ENCODE data around the gene PARD6G.
"Not testable (repeated sequence)": the region's sequence is repeated elsewhere in the genome, so short reads cannot be mapped to it uniquely, and the experiment has no call there.

The PARD6G gene

DNA sequence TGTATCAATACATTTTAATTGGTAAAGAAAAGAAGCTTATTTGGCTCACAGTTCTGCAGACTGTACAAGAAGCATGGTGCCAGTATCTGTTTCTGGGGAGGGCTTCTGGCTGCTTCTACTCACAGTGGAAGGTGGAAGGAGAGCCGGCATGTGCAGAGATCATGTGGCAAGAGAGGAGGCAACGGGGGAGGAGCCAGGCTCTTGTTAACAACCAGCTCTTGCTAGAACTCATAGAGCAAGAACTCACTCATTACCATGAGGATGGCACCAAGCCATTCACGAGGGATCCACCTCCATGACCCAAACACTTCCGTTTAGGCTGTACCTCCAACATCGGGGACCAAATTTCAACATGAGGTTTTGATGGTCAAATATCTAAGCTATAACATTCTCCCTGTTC is 7.5 kb downstream of the PARD6G start:
- no peak for DNase-seq

DNA sequence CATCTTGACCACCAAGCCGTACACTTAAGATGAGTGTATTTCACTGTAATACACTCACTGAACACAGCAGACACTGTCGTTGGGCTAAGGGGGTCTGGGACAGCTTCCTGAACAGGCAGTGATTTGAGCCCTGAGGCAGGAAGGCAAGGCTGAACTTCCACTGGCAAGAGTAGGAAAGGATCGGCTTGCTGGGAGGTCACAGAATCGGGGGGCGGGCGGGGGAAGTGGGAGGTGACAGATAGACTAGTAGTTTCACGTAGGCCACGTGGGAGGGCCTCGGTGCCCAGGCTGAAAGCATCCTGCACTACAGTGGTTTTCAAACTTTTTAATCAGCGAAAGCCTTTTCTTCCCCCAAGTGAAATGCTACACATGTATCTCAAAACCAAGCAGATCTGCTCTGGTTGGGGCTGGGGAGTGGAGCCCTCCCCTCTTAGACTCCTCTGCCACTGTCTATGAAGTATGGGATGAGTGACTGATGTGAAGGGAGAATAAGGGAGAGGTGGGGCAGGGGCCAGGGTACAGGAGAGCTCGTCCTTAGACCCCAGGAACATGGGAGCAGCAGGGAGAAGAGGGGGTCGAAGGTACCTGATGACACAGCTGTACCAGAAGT is 8.6 kb downstream of the PARD6G start:
- no peak for DNase-seq

DNA sequence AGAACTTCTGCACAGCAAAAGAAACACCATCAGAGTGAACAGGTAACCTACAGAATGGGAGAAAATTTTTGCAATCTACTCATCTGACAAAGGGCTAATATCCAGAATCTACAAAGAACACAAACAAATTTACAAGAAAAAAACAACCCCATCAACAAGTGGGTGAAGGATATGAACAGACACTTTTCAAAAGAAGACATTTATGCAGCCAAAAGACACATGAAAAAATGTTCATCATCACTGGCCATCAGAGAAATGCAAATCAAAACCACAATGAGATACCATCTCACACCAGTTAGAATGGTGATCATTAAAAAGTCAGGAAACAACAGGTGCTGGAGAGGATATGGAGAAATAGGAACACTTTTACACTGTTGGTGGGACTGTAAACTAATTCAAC is 9.8 kb downstream of the PARD6G start:
- not testable (repeated sequence) for DNase-seq

DNA sequence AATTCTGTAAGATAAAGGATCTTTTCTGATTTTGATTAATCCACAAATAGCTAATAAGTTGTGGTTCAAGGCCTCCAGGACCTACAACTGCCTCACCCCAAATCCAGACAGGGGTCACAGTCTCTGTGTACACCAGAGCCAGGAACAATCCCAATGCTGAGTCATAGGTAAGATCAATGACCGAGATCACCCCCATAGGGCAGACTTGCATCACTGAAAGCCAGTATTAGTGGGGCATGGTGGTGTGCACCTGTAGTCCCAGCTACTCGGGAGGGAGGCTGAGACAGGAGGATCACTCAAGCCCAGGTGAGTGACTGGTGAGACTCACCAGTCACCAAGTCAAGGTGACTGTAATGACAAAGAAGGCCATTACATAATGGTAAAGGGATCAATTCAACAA is 12.9 kb downstream of the PARD6G start:
- no peak for DNase-seq

DNA sequence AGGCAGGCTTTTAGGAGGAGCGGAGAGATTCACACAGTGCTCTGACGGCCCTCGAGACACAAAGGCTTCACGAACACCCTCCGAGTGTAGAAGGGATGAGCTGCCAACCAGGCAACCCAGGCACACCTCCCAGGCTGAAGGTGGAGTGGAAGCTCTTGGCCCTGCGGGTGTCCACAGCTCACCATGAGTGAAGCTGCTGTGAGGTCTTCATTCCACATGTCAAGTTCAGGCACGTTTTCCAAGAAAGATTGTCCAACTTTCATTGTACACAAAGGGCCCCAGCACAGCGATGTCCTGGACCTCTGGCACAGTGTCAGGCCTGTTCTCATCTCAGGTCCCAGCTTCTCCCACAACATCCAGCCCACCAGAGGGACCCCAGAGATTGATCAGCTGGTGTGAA is 13.4 kb downstream of the PARD6G start:
- no peak for DNase-seq

DNA sequence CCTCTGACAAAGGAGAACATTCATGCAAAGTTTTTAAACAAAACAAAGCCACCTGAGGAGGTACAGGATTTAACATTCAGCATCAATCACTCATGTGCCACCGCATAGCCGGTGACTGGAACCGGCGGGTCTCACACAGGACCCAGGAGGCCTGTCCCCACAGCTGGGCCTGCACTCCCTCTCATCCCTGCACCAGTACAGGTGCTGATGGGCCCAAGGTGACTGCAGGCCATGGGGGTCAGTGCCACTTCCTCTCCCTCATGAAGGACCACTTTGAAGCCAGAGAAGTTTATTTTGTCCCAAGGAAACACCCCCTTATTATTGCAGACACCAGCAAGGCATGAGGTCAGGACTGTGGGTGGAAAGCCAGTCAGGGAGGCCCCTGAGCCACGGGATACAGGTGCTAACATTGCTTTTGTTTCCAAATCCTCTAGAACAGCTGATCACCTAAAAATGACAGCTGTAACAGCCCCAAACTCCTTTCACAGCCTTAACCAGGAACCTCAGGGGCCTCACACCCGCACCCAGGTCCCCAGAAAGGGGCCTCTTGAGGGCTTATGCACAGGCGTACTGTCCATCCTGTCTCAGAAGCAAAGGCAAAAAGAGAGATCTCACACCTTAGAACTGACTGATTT is 14.0 kb downstream of the PARD6G start:
- no peak for DNase-seq

DNA sequence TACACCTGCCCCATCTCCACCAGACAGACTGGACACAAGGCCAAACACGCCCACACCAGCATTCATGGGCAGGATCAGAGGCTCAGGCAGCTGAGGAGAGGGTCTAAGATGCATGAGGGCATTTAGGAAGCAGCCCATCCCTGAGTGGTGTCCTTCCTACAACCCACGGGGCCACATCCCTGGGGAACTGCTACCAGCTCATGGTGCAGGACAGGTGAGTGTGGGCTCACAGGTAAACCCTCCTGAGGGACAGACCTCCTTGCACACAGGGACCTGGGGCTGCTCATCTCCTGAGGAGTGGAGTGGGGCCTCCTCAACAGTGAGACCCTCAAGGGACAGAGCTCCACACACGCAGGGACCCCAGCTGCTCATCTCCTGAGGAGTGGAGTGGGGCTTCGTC is 14.6 kb downstream of the PARD6G start:
- DNase-seq = no peak

DNA sequence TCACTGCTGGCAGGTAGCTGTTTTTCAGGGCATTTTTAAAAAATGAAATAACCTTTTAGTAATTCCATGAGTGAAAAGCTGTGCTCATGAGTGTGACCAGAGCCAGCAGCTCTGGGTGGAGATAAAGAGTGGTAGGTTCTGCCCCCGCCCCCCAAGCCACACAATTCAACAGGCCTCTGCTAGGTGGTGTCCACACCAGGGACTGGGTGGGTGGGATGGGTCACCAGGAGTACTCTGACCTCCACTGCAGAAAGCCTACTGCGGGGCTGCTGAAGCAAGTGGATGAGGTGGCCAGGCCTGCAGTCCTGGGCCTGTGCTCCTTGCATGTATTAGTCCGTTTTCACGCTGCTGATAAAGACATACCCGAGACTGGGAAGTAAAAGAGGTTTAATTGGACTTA is 15.3 kb downstream of the PARD6G start:
- DNase-seq = no peak

DNA sequence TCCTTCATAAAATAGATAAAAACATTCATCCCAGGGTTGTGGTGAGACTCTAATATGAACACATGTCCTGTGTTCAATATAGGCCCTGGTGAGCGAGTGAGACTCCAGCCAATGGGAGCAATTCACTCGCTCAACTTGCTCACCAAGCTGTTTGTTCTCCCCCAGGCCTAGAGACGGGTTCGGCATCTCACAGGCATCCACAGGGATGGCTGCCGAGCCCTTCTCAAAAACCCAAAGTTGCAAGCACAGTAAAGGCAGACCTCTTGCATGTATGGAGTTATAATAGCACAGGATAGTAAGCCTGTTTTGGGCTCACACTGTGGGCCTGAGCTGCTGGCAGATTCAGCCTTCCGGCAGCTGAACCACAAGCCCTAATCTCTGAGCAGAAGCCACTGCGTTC is 15.7 kb downstream of the PARD6G start:
- DNase-seq = no peak

DNA sequence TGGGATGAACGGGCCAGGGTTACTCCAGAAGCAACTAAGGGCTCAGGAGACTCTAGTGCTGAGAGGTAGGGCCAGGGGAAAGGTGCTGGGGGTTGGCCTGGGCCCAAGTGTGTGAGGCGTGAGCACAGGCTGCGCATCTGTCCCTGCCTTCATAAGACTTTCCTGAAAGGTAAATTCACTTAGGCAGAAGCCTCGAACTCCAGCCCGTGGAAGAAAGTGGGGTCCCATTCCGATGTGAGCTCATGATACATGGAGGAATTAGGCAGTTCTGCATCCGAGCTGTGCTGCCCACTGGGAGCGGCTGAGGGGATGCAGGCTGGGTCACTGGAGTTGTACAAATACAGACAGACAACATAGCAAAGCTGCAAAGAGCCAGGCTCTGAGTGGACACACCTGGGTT is 16.2 kb downstream of the PARD6G start:
- no peak for DNase-seq

DNA sequence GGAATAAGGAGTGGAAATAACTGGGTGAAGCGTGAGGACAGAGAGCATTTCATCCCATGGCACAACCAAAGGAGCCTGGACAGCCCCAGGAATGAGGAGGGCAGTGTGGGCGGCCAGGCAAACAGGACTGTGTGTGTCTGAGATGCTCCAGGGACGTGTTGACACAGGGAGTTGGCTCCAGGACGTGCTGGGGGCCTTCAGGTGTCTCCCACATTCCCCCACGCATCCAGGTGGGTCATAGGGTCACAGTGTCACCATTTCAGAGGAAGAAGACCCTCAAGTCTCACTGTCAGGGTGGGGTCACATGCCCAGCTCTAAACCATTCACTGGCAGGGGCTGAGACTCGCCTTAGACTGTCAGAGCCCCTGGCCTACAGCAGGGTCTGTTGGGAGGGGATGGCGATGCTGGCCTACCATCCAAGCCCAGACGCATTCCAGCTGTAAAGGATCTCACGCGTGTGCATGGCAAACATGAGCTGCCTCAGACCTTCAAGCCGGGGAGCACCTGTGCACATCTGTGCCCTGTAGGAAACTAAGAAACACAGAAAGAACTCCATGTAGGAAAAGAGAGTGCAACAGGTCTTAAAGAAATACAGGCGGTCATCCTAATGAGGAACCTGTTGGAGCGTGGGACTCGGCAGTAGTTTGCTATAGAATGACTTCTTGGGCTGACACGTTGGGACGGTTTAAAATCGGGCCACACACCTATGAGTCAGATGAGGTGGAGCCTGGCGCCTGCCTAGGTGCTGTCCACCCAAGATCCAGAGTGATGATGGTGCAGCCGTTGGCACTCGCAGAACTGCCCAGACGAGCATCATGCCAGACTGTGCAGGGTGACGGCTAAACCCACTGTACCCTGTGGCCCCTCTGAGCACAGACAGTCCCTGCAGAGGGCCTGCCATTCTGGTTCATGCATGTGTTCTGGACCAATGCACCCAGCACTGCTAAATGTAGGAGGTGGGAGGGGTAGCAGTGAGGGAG is 17.3 kb downstream of the PARD6G start:
- DNase-seq = no peak

DNA sequence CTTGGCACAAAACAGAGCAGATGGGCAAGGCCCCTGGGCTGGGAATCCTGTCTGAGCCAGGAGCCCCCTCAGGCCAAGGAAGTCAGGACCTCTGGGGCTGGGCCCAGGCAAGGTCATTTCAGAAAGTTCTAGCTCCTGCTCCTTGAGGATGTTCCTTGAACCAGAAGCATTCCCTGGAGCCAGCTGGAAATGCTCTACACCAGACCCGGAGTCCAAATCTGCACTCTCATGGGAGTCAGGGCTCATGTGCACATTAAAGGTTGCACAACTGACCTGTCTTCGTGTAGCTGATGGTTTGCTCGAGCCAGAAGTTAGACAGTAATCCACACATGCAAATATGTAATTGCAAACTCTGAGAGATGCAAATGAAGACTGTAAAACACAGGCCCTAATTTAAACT is 18.0 kb downstream of the PARD6G start:
- DNase-seq = no peak

DNA sequence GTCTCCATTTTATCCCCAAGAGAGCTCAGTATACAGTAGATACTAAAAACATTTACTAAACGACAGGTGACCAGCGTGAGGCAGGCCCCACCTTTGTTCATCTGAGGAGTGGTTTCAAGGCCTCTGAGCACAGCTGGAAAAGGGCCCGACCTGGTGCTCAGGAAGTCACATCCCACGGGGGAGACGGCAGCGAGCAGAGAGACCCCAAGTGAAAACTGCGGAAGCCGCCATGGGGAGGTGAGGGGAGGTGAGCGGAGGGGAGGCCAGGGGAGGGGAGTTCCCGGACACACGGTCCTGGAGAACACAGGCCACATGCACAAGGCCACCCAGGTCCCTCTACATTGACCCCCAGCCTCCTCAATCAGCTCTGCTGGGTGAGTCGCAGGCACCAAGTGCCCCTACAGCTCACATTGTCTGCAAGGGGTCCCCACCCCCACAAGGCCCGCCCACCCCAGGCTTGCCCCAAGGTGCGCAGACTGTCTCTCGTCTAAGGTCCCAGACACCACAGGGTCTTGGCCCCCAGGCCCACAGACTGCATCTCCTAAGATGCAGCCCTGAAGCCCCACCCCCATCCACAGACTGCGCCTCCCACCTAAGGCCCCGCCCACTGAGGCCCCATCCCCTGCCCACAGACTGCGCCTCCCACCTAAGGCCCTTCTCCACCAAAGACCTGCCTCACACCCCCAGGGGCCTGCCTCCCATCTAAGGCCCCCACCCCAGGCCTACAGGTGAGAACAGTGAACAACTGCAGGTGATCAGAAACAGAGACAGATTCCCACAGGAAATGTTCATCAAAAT is 19.1 kb downstream of the PARD6G start:
- DNase-seq = no peak

DNA sequence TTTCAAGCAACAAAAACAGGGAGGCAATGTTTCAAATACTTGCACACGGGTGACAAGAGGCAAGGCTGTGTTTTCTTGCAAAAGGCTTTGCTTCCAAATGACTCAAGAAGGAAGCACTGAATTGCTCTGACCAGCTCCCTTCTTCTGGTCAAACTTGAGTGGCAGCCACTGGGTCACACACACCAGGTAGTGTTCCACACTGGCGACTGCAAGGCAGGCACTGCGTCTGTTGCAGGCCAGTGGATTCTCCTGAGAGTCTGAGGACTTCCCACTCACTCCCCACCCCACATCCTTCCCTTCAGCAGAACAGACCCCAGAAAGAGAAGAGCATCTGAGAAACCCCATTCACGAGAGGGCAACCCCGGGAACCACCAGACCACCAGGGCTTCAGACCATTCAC is 19.8 kb downstream of the PARD6G start:
- DNase-seq = no peak

DNA sequence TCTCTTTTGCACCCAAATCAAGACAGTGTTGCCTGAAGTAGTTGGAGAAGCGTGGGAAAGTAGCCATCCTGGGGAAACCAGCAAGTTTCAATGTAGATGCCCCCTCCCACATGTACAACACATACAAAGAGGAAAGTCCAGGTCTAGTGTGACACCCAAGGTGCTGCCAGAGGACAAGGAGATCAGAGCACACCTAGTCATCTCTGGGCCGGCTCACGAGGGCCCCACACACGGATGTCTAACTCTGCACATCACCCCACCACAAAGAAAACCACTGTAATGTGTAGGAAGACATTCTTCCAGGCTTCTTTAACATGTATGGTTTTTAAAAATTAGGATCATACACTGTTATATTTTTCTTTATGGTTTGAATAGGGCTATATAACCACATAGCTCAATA is 21.6 kb downstream of the PARD6G start:
- DNase-seq = no peak

DNA sequence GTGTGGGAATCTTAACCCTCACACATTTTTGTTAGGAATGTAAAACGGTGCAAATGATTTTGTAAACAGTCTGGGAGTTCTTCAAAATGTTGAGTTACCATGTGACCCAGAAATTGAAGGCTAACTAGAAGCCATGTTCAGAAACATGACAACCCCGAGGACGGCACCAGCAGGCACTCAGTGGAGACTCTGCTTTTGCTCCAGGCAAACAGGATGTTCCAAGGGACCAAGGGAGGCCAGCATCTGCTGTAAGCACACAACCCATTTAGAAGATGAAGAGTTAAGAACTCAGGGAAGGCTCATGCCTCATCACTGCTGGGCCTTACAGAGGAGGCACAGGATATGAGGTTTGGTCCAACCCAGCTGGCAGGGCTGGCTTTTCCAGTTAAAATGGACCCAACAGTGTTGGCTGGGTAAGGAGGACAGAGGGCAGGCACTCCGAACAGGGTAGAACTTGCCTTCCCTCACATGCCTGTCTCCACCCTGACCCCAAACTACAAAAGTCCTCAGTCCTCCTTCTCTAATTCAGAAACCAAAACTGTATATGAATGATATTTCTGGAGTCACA is 23.6 kb downstream of the PARD6G start:
- no peak for DNase-seq

DNA sequence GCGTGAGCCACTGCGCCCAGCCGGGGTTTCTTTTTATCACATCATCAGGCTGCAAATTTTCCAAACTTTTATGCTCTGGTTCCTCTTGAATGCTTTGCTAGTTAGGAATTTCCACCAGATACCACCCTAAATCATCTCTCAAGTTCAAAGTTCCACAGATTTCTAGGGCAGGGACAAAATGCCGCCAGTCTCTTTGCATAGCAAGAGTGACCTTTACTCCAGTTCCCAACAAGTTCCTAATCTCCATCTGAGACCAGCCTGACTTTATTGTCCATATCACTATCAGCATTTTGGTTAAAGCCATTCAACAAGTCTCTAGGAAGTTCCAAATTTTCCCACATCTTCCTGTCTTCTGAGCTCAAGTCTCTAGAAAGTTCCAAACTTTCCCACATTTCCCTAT is 27.8 kb downstream of the PARD6G start:
- not testable (repeated sequence) for DNase-seq

DNA sequence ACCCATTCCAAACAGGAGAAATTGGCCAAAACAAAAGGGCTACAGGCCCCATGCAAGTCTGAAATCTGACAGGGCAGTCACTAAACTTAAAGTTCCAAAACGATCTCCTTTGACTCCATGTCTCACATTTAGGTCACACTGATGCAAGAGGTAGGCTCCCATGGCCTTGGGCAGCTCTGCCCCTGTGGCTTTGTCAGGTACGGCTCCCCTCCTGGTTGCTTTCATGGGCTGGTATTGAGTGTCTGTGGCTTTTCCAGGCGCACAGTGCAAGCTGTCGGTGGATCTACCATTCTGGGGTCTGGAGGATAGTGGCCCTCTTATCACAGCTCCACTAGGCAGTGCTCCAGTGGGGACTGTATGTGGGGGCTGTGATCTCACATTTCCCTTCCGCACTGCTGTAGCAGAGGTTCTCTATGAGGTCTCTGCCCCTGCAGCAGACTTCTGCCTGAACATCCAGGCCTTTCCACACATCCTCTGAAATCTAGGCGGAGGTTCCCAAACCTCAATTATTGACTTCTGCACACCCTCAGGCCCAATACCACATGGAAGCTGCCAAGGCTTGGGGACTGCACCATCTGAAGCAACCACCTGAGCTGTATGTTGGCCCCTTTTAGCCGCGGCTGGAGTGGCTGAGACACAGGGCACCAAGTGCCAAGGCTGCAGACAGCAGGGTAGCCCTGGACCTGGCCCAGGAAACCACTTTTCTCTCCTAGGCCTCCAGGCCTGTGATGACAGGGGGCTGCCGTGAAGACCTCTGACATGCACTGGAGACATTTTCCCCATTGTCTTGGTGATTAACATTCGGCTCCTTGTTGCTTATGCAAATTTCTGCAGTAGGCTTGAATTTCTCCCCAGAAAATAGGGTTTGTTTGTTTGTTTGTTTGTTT is 28.7 kb downstream of the PARD6G start:
- no peak for DNase-seq

DNA sequence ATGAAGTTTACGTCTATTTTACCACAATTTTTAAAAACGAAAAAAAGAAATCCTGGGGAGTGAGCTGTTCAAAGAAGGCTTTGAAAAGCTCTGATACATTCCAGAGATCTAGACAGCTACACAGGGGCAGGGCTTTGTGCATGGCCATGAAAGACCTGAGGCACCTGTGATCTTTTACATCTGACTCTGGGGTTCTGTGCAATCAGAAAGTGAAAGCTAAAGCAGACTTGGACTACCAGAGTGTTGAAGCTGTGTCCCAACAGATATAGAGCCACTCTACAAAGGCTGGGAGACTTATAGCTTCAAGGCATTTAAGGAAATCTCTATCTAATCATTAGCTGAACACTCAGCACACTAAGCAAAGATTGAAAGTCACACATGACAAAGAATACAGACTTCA is 34.1 kb downstream of the PARD6G start:
- DNase-seq = no peak

DNA sequence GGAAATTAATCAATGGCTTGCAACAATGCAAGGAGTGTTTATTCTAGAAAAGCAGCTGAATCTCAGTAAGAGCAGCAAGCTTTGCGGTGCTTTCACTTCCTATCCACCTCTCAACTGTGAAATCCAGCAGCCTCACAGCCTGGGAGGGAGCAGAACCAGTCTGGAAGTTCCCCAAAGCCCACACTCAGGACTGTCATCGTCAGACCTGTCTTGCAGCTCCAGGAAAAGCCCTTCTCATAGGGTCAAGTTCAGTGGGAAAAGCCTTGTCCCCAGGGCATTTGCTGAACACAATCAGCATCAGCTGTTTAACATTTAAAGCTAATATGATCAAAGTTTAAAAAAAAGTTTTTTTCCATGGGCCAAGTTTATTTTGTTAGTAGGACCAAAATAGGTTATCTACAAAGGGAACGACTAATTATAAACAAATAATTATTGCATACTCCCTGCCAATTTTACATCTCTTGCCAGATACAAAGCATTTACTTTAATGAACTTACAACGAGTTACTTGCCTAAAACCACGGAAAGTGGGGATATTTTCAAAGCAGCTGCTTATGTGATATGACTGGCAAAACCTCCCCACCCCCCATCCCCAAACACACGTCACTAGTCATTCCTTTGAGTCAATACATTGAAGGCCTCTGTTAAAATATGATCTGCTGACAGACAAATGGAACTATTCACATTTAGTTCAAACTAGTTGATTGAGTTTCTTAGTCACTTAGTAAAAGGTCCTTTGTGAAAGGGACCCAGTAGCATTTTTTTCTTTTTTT is 36.8 kb downstream of the PARD6G start:
- DNase-seq = no peak

DNA sequence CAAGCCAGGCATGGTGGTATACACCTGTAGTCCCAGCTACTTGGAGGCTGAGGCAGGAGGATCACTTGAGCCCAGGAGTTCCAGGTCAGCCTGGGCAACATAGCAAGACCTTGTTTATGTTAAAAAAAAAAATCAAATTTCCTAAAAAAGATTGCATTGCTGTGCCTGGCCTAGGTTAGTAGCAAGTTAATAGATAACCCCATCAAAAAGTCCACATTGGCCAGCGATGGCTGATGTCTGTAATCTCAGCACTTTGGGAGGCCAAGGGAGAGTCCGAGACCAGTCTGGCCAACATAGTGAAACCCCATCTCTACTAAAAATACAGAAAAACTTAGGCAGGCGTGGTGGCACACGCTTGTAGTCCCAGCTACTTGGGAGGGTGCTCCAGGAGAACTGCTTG is 38.7 kb downstream of the PARD6G start:
- DNase-seq = no peak
